Hypothalamus (tissue), 51 donors: ENCODE results near the gene TRNAU1AP.
A peak's percentile ranks its signal among the peaks of the same experiment; 100 is the strongest.
"Not testable (repeated sequence)": the region's sequence is repeated elsewhere in the genome, so short reads cannot be mapped to it uniquely, and the experiment has no call there.

Experiments used
- DNase-seq, 51 donors: peaks; one replicate each; lab custom pipeline; 2025; lab: John Stamatoyannopoulos, UW

Gene TRNAU1AP

GRCh38 chr1:28572891-28573290, 20.0 kb downstream of the TRNAU1AP start:
- DNase-seq: not testable (repeated sequence)

- DNase-seq: no peak
Observed at GRCh38 chr1:28573564-28573963, 20.7 kb downstream of the TRNAU1AP start.

- DNase-seq: no peak
Observed at GRCh38 chr1:28577052-28577678, 24.3 kb downstream of the TRNAU1AP start.

GRCh38 chr1:28577738-28578536, 25.1 kb downstream of the TRNAU1AP start:
- no peak for DNase-seq

GRCh38 chr1:28578696-28579218, 25.9 kb downstream of the TRNAU1AP start:
- DNase-seq: no peak

GRCh38 chr1:28579401-28579800, 26.5 kb downstream of the TRNAU1AP start:
- DNase-seq: no peak

- peak in 13 of 51 donors; percentile 13 to 84 (median 44) for DNase-seq
Observed at GRCh38 chr1:28580722-28581530, 28.0 kb downstream of the TRNAU1AP start.

- peak; percentile 29 to 96 (median 90) for DNase-seq
Observed at GRCh38 chr1:28581531-28582247, 28.8 kb downstream of the TRNAU1AP start.

- no peak for DNase-seq
Observed at GRCh38 chr1:28582248-28582615, 29.3 kb downstream of the TRNAU1AP start.

- not testable (repeated sequence) for DNase-seq
Observed at GRCh38 chr1:28586585-28587391, 33.9 kb downstream of the TRNAU1AP start.

- no peak for DNase-seq
Observed at GRCh38 chr1:28591708-28592320, 38.9 kb downstream of the TRNAU1AP start, which contains the start of gene RAB42. TSS of gene RAB42 (plus strand) at chr1:28592265. CDS start at chr1:28592512, 247 bp downstream.

- DNase-seq: peak in 1 of 51 donors; percentile 4
Observed at GRCh38 chr1:28592321-28593071, 39.6 kb downstream of the TRNAU1AP start.

GRCh38 chr1:28593988-28594356, 41.1 kb downstream of the TRNAU1AP start:
- DNase-seq: not testable (repeated sequence)

GRCh38 chr1:28594686-28595411, 42.0 kb downstream of the TRNAU1AP start:
- peak in 6 of 51 donors; percentile 3 to 14 (median 10) for DNase-seq

- no peak for DNase-seq
Observed at GRCh38 chr1:28595412-28596191, 42.7 kb downstream of the TRNAU1AP start.

- not testable (repeated sequence) for DNase-seq
Observed at GRCh38 chr1:28596276-28596675, 43.4 kb downstream of the TRNAU1AP start.

GRCh38 chr1:28601696-28602095, 48.8 kb downstream of the TRNAU1AP start:
- no peak for DNase-seq
